ENCODE measurements around the gene LIME1. TPM values are rescaled to one million over a fixed set of nuclear protein-coding genes. Genes with fewer than 3 reads are reported as not detected.

The LIME1 gene
- polyA plus RNA-seq, 2 of the 4 experiments (the other 2 are of a cell fraction): 2.5 to 6.5 TPM

DNA sequence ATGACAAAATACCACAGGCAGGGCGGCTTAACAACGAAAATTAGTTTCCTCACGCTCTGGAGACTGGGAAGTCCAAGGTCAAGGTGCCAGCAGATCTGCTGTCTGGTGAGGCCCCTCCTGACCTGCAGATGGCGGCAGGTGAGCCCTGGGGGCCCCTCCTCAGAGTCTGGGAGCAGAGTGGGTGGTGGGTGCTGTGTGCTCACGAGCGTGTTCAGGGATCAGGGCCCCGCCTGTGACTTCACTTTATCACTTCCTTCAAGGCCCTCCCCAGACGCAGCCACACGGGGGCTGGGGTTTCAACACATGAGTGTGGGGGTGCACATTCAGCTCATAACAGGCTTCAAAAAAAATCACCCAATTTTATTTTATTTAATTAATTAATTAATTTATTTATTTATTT, 42.4 kb downstream of the LIME1 start:
- H3K27ac ChIP-seq: no peak overlapping the region; a peak in 1 of 6 replicates
- ChIA-PET CTCF (interaction anchor here (1.5 to 2.5 kb wide), 3 partner anchors 8 to 162 kb away, joined by 3 to 13 read pairs (median 3); no protein-coding TSS in a partner anchor), POLR2A (no interaction called here)
- H3K4me2 ChIP-seq: no peak overlapping the region
- H3K4me3 ChIP-seq: no peak overlapping the region
- H3K9me3 ChIP-seq: no peaks in the 10 kb centered on the region
- peaks cover 11% of the 10 kb centered on the region for H3K4me1 ChIP-seq
- ATAC-seq (0 out of 6 replicates have a peak, but pooled peaks of 1 of the 2 experiments have one; percentile 42), DNase-seq (ENCODE audit: low read depth in 1 of 2, low spot score in 1 of 2) (no peak), FAIRE-seq (no peak)
- TF ChIP-seq CHD2 (IDR thresholded peaks at IDR 0.05; ENCODE audit: low read length, partially characterized antibody) (no peak), ZC3H11A (IDR thresholded peaks at IDR 0.05) (no peak), PHF8 (IDR thresholded peaks at IDR 0.05; ENCODE audit: borderline replicate concordance, low read depth) (no peak), RARB (CRISPR knock-in tag; IDR thresholded peaks at IDR 0.05) (no peak), CTCF (IDR thresholded peaks at IDR 0.05) (no peak), ESRRA (IDR thresholded peaks at IDR 0.05; ENCODE audit: borderline replicate concordance, low read length) (no peak), EHMT2 (IDR thresholded peaks at IDR 0.05; ENCODE audit: low read depth) (no peak), ZNF302 (CRISPR knock-in tag; IDR thresholded peaks at IDR 0.05) (no peak), HDAC2 (IDR thresholded peaks at IDR 0.05) (no peak), PBX3 (IDR thresholded peaks at IDR 0.05) (no peak), POLR2AphosphoS2 (conservative IDR thresholded peaks at IDR 0.05; ENCODE audit: low read length) (no peak), FOXS1 (CRISPR knock-in tag; IDR thresholded peaks at IDR 0.05) (no peak), RFX5 (IDR thresholded peaks at IDR 0.05) (no peak), HOXB5 (CRISPR knock-in tag; IDR thresholded peaks at IDR 0.05) (no peak)
- TF ChIP-seq, protein P1, sequence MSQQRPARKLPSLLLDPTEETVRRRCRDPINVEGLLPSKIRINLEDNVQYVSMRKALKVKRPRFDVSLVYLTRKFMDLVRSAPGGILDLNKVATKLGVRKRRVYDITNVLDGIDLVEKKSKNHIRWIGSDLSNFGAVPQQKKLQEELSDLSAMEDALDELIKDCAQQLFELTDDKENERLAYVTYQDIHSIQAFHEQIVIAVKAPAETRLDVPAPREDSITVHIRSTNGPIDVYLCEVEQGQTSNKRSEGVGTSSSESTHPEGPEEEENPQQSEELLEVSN (IDR thresholded peaks at IDR 0.05; ENCODE audit: borderline replicate concordance, low read depth): no peak
- TF ChIP-seq, protein P2, sequence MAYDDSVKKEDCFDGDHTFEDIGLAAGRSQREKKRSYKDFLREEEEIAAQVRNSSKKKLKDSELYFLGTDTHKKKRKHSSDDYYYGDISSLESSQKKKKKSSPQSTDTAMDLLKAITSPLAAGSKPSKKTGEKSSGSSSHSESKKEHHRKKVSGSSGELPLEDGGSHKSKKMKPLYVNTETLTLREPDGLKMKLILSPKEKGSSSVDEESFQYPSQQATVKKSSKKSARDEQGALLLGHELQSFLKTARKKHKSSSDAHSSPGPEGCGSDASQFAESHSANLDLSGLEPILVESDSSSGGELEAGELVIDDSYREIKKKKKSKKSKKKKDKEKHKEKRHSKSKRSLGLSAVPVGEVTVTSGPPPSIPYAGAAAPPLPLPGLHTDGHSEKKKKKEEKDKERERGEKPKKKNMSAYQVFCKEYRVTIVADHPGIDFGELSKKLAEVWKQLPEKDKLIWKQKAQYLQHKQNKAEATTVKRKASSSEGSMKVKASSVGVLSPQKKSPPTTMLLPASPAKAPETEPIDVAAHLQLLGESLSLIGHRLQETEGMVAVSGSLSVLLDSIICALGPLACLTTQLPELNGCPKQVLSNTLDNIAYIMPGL (CRISPR knock-in tag; IDR thresholded peaks at IDR 0.05; ENCODE audit: borderline replicate concordance): no peak
- TF ChIP-seq, protein P3, sequence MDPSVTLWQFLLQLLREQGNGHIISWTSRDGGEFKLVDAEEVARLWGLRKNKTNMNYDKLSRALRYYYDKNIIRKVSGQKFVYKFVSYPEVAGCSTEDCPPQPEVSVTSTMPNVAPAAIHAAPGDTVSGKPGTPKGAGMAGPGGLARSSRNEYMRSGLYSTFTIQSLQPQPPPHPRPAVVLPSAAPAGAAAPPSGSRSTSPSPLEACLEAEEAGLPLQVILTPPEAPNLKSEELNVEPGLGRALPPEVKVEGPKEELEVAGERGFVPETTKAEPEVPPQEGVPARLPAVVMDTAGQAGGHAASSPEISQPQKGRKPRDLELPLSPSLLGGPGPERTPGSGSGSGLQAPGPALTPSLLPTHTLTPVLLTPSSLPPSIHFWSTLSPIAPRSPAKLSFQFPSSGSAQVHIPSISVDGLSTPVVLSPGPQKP (IDR thresholded peaks at IDR 0.05; ENCODE audit: low read depth, low read length): no peak
- TF ChIP-seq, protein P4, sequence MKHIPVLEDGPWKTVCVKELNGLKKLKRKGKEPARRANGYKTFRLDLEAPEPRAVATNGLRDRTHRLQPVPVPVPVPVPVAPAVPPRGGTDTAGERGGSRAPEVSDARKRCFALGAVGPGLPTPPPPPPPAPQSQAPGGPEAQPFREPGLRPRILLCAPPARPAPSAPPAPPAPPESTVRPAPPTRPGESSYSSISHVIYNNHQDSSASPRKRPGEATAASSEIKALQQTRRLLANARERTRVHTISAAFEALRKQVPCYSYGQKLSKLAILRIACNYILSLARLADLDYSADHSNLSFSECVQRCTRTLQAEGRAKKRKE (CRISPR knock-in tag; IDR thresholded peaks at IDR 0.05; ENCODE audit: low read depth): no peak
- WGBS (ENCODE audit: missing lambda C conversion rate): 86% methylated on average over 9 of the region's 9 CpGs

DNA sequence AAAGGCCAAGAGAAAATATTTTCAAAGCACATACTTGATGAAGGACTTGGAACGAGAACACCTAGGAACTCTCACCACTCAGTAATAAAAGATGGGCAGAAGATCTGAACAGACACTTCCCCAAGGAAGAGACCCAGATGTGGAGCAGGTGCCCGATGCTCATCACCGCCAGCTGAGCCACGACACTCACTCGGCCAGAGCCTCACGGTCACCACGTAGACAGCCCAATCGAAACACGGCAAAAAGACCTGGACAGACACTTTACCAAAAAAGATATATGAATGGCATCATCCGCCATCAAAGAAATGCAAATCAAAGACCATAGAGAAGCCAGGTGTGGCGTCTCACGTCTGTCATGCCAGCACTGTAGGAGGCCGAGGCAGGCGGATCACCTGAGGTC, 44.7 kb downstream of the LIME1 start:
- TF ChIP-seq CHD2 (IDR thresholded peaks at IDR 0.05; ENCODE audit: low read length, partially characterized antibody) (no peak), ZSCAN20 (CRISPR knock-in tag; IDR thresholded peaks at IDR 0.05) (no peak), CBX8 (IDR thresholded peaks at IDR 0.05) (no peak), KDM1A (IDR thresholded peaks at IDR 0.05; ENCODE audit: low read depth) (no peak)
- ATAC-seq (no peak), FAIRE-seq (no peak), DNase-seq (ENCODE audit: low read depth in 1 of 2, low spot score in 1 of 2) (no peak)
- POLR2A ChIA-PET: no interaction called here
- no peak overlapping the region for H3K4me3 ChIP-seq
- WGBS (ENCODE audit: missing lambda C conversion rate): 90% methylated on average over 14 of the region's 14 CpGs
- no peak overlapping the region for H3K4me2 ChIP-seq
- H3K9me3 ChIP-seq: no peaks in the 10 kb centered on the region
- H3K4me1 ChIP-seq: peaks cover 11% of the 10 kb centered on the region
- CTCF ChIA-PET: interaction anchor here (1.2 kb wide), 1 partner anchor 19 kb away, joined by 3 read pairs; no protein-coding TSS in a partner anchor
- no peak overlapping the region for H3K27ac ChIP-seq
